ENCODE measurements around the gene ARX. TPM values are rescaled to one million over a fixed set of nuclear protein-coding genes. Genes with fewer than 3 reads are reported as not detected.

ARX gene
- total RNA-seq, 2 experiments from 2014 or later: not detected

GRCh38 chrX:25001808-25002660 is 13.7 kb downstream of the ARX start:
- Mint-ChIP-seq H3K4me1 (peaks cover 10% of the 10 kb centered on the region), H3K36me3 (peaks cover 5% of the 10 kb centered on the region), H3K4me3 (no peak overlapping the region), H3K9me3 (no peaks in the 10 kb centered on the region), H3K27me3 (peaks cover 29% of the 10 kb centered on the region), H3K27ac (no peak overlapping the region)
- POLR2A ChIA-PET: no interaction called here
- ATAC-seq (ENCODE audit: low read depth): no peak
- DNase-seq: no peak

- no peaks in the 10 kb centered on the region for H3K9me3 Mint-ChIP-seq
- no peak overlapping the region for H3K27ac Mint-ChIP-seq
- DNase-seq (no peak), ATAC-seq (ENCODE audit: low read depth) (no peak)
- no peak overlapping the region for H3K4me3 Mint-ChIP-seq
- peaks cover 5% of the 10 kb centered on the region for H3K4me1 Mint-ChIP-seq
- peaks cover 17% of the 10 kb centered on the region for H3K27me3 Mint-ChIP-seq
- POLR2A ChIA-PET: no interaction called here
- H3K36me3 Mint-ChIP-seq: peaks cover 5% of the 10 kb centered on the region
Observed at GRCh38 chrX:24999511-24999910, 16.3 kb downstream of the ARX start.

GRCh38 chrX:24996096-24996709 is 19.6 kb downstream of the ARX start:
- ATAC-seq (ENCODE audit: low read depth) (no peak), DNase-seq (no peak)
- no peaks in the 10 kb centered on the region for H3K4me1 Mint-ChIP-seq
- H3K36me3 Mint-ChIP-seq: peaks cover 1% of the 10 kb centered on the region
- no peak overlapping the region for H3K4me3 Mint-ChIP-seq
- no peak overlapping the region for H3K27ac Mint-ChIP-seq
- H3K9me3 Mint-ChIP-seq: no peaks in the 10 kb centered on the region
- POLR2A ChIA-PET: no interaction called here
- no peaks in the 10 kb centered on the region for H3K27me3 Mint-ChIP-seq

DNA sequence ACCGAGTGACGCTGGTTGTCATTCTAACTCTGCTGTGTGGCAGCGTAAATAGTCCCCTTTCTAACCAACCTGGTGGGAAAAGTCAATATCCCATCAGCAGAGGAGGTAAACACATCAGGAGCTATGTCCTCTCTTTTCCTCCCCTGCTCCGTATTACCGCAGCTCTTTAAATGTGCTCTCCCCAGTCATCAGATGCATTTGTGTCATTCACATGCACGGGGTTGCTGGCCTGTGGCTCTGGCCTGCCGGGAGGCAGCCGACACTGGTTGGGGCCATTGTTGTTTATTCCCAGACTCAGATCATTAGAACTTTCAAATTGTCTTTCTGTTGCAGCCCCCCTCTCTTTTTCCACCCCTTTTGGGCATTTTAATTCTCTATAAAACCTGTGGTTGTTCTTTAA is 21.9 kb downstream of the ARX start:
- Mint-ChIP-seq H3K27ac (no peak overlapping the region), H3K27me3 (no peaks in the 10 kb centered on the region), H3K4me1 (no peaks in the 10 kb centered on the region), H3K4me3 (no peak overlapping the region), H3K9me3 (no peaks in the 10 kb centered on the region), H3K36me3 (peaks cover 1% of the 10 kb centered on the region)
- ATAC-seq (ENCODE audit: low read depth) (no peak), DNase-seq (no peak)
- POLR2A ChIA-PET: no interaction called here

- no peaks in the 10 kb centered on the region for H3K36me3 Mint-ChIP-seq
- H3K27ac Mint-ChIP-seq: no peak overlapping the region
- no peak overlapping the region for H3K4me3 Mint-ChIP-seq
- DNase-seq: no peak
- no peaks in the 10 kb centered on the region for H3K27me3 Mint-ChIP-seq
- POLR2A ChIA-PET: no interaction called here
- H3K4me1 Mint-ChIP-seq: no peaks in the 10 kb centered on the region
- H3K9me3 Mint-ChIP-seq: no peaks in the 10 kb centered on the region
- ATAC-seq (ENCODE audit: low read depth): no peak
Observed at GRCh38 chrX:24990535-24990934, 25.2 kb downstream of the ARX start.

- H3K9me3 Mint-ChIP-seq: no peaks in the 10 kb centered on the region
- no peaks in the 10 kb centered on the region for H3K4me1 Mint-ChIP-seq
- POLR2A ChIA-PET: no interaction called here
- no peak for ATAC-seq (ENCODE audit: low read depth)
- H3K36me3 Mint-ChIP-seq: no peaks in the 10 kb centered on the region
- H3K27ac Mint-ChIP-seq: no peak overlapping the region
- H3K4me3 Mint-ChIP-seq: no peak overlapping the region
- no peak for DNase-seq
- no peaks in the 10 kb centered on the region for H3K27me3 Mint-ChIP-seq
Observed at GRCh38 chrX:24988314-24988713, 27.5 kb downstream of the ARX start.

DNA sequence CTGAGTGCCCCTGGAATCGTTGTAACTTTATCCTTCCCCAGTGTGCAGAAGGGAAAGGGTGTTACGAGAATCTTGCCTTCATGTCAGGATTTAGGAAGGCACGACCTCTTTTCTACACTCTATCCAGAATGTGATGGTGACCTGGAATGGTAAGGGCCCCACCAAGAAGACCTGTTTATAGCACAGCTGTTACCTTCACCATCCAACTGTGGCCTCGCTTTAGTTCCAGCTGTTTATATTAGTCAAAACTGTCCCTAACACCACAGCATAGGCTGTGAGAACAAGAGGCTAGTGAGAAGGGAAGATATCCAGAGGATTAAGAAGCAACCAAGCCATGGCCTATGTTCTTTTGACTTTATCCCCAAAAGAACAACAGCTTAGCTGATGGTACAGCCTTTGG is 28.0 kb downstream of the ARX start:
- no peaks in the 10 kb centered on the region for H3K36me3 Mint-ChIP-seq
- no peak overlapping the region for H3K27ac Mint-ChIP-seq
- H3K9me3 Mint-ChIP-seq: no peaks in the 10 kb centered on the region
- DNase-seq: no peak
- no peaks in the 10 kb centered on the region for H3K27me3 Mint-ChIP-seq
- ATAC-seq (ENCODE audit: low read depth): no peak
- H3K4me1 Mint-ChIP-seq: no peaks in the 10 kb centered on the region
- POLR2A ChIA-PET: no interaction called here
- no peak overlapping the region for H3K4me3 Mint-ChIP-seq

- no peaks in the 10 kb centered on the region for H3K36me3 Mint-ChIP-seq
- H3K4me1 Mint-ChIP-seq: no peaks in the 10 kb centered on the region
- no peak overlapping the region for H3K4me3 Mint-ChIP-seq
- H3K27me3 Mint-ChIP-seq: no peaks in the 10 kb centered on the region
- ATAC-seq (ENCODE audit: low read depth): no peak
- POLR2A ChIA-PET: no interaction called here
- no peak for DNase-seq
- no peak overlapping the region for H3K27ac Mint-ChIP-seq
- no peaks in the 10 kb centered on the region for H3K9me3 Mint-ChIP-seq
Observed at GRCh38 chrX:24985120-24985519, 30.6 kb downstream of the ARX start.

DNA sequence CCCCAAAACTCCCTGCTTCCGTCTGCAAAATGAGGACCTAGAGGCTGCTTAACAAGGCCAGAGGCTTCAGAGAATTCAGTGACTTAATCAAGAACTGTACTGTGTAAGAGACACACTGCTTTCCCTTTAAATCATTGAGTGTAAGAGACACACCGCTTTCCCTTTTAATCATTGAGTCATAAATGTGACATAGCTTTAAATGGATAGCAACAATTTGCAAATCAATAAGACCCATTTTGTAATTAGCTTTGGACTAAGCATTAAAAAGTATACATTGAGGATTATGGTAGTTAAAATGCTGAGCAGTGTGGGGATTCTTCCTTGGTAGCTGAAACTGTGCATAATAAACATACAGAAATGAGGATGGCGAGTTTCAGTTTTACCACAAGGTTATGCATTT is 31.8 kb downstream of the ARX start:
- POLR2A ChIA-PET: no interaction called here
- ATAC-seq (ENCODE audit: low read depth) (no peak), DNase-seq (no peak)
- Mint-ChIP-seq H3K36me3 (peaks cover 2% of the 10 kb centered on the region), H3K4me1 (no peaks in the 10 kb centered on the region), H3K27me3 (no peaks in the 10 kb centered on the region), H3K27ac (no peak overlapping the region), H3K4me3 (no peak overlapping the region), H3K9me3 (no peaks in the 10 kb centered on the region)

DNA sequence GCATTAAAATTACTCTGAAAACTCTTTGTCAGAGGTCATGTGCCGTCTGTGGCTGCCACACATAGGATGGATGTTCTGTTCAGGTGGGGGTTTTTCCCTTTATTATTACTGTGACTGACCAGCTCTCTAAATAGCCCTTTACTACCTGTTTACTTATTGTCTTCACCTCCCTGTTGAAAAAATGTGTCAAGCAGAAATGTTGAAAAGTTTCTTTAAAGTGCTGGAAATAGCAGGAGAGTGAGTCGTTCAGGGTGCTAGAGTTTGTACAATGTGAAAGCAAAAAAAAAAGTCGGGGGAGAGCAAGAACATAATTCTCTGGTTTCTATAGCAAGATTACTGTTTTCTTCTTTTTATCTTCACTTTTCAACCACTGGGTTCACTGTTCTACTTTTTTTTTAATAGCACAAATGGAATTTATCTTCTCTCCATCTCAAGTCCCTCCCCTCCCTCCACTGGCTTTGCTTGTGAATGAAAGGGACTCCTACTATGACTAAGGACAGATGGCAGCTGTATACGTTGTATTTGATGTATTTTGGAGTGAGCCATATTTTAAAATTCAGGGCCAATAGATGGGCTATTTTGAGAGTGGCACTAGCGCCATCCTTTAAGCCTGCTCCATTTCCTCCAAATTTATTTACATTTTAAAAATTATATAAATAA is 33.3 kb downstream of the ARX start:
- no peaks in the 10 kb centered on the region for H3K27me3 Mint-ChIP-seq
- H3K4me3 Mint-ChIP-seq: no peak overlapping the region
- no peak for ATAC-seq (ENCODE audit: low read depth)
- POLR2A ChIA-PET: no interaction called here
- no peak for DNase-seq
- H3K4me1 Mint-ChIP-seq: no peaks in the 10 kb centered on the region
- H3K27ac Mint-ChIP-seq: no peak overlapping the region
- H3K36me3 Mint-ChIP-seq: peaks cover 2% of the 10 kb centered on the region
- no peaks in the 10 kb centered on the region for H3K9me3 Mint-ChIP-seq

- POLR2A ChIA-PET: no interaction called here
- Mint-ChIP-seq H3K9me3 (no peaks in the 10 kb centered on the region), H3K4me3 (no peak overlapping the region), H3K27me3 (no peaks in the 10 kb centered on the region), H3K36me3 (peaks cover 5% of the 10 kb centered on the region), H3K27ac (no peak overlapping the region), H3K4me1 (no peaks in the 10 kb centered on the region)
- ATAC-seq (ENCODE audit: low read depth) (no peak), DNase-seq (no peak)
Observed at GRCh38 chrX:24981030-24981429, 34.7 kb downstream of the ARX start.

GRCh38 chrX:24979081-24979480 is 36.7 kb downstream of the ARX start:
- Mint-ChIP-seq H3K4me3 (no peak overlapping the region), H3K27ac (no peak overlapping the region), H3K9me3 (no peaks in the 10 kb centered on the region), H3K36me3 (peaks cover 9% of the 10 kb centered on the region), H3K4me1 (no peaks in the 10 kb centered on the region), H3K27me3 (no peaks in the 10 kb centered on the region)
- ATAC-seq (ENCODE audit: low read depth): no peak
- no peak for DNase-seq
- POLR2A ChIA-PET: no interaction called here

- POLR2A ChIA-PET: no interaction called here
- no peaks in the 10 kb centered on the region for H3K4me1 Mint-ChIP-seq
- H3K27ac Mint-ChIP-seq: no peak overlapping the region
- no peak for DNase-seq
- ATAC-seq (ENCODE audit: low read depth): no peak
- no peaks in the 10 kb centered on the region for H3K27me3 Mint-ChIP-seq
- H3K36me3 Mint-ChIP-seq: peaks cover 19% of the 10 kb centered on the region
- H3K9me3 Mint-ChIP-seq: no peaks in the 10 kb centered on the region
- H3K4me3 Mint-ChIP-seq: no peak overlapping the region
Observed at GRCh38 chrX:24969812-24970211, 46.0 kb downstream of the ARX start.

DNA sequence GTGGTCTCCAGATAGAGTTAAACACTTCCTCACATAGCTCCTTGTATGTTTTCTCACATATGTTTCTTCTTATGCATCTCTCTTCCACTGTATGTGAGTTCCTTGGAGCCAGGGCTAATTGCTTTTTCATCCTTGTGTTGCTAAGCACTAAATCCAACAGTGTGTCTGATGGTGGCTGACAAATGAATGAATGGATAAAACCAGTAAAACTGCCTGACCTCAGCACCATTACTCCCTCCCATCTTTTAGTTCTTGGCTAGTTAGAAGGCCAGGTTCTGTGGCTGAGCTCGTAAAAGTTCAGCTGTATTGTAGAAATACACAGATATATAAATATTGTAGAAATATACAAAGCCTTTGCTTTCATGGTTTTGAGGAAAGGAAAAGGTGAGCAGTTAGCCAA is 50.4 kb downstream of the ARX start:
- Mint-ChIP-seq H3K27ac (no peak overlapping the region), H3K9me3 (no peaks in the 10 kb centered on the region), H3K27me3 (no peaks in the 10 kb centered on the region), H3K4me1 (no peaks in the 10 kb centered on the region), H3K36me3 (peaks cover 9% of the 10 kb centered on the region), H3K4me3 (no peak overlapping the region)
- ATAC-seq (ENCODE audit: low read depth) (no peak), DNase-seq (no peak)
- POLR2A ChIA-PET: no interaction called here
